Colonic mucosa (tissue), 4 donors: ENCODE measurements around the gene PLCB4. TPM values are rescaled to one million over a fixed set of nuclear protein-coding genes. Genes with fewer than 3 reads are reported as not detected.

Experiments used
- DNase-seq: peaks from one replicate; pipeline ENCODE4 v3.0.0-alpha.2; 2020
- H3K27ac ChIP-seq: fragments of 200-600 bp; one replicate; pipeline ENCODE4 v1.8.0; 2021
- H3K27me3 ChIP-seq: fragments of 200-600 bp; one replicate; pipeline ENCODE4 v1.8.0; 2021
- H3K36me3 ChIP-seq: fragments of 200-600 bp; one replicate; pipeline ENCODE4 v1.8.0; 2021
- H3K4me1 ChIP-seq: fragments of 200-600 bp; one replicate; pipeline ENCODE4 v1.8.0; 2021; ENCODE audit warnings: mild to moderate bottlenecking
- H3K4me3 ChIP-seq: fragments of 200-600 bp; one replicate; pipeline ENCODE4 v1.8.0; 2021
- H3K9ac ChIP-seq, 2 donors: one replicate each; pipeline ENCODE4 v1.7.0; 2013; ENCODE audit warnings: control low read depth in 2 of 2, low read depth in 2 of 2, low read length in 2 of 2
- H3K9me3 ChIP-seq: fragments of 200-600 bp; one replicate; pipeline ENCODE4 v1.8.0; 2021
- intact Hi-C: fragments of 100-400 bp; cut with DNase I; formaldehyde crosslinking; loops from one replicate; pipeline ENCODE4 v1.14.1; 2022
- total RNA-seq, 2 donors: library from RNA; stranded (reverse); fragmentation: NEBNext Ultra II Directional in 1 of 2; extraction: Animal tissue kit (Norgen Biotek cat#: 25700) in 1 of 2; gene quantifications; one replicate each; pipeline ENCODE4 v1.2.1, GENCODE V29; 2021
- TF ChIP-seq, protein P1 (sequence below): fragments of 200-600 bp; IDR thresholded peaks from one replicate; pipeline ENCODE4 v1.8.0; 2022; ENCODE audit warnings: antibody characterized with exemption, mild to moderate bottlenecking
- donor health status: healthy.
- donor health status: DM: no; HTN: no; CAD: no.
- donor health status: DM: no; HTN: no; CAD: no.

Gene PLCB4
- total RNA-seq, 2 donors from 2014 or later = 39.4 to 39.5 TPM

DNA sequence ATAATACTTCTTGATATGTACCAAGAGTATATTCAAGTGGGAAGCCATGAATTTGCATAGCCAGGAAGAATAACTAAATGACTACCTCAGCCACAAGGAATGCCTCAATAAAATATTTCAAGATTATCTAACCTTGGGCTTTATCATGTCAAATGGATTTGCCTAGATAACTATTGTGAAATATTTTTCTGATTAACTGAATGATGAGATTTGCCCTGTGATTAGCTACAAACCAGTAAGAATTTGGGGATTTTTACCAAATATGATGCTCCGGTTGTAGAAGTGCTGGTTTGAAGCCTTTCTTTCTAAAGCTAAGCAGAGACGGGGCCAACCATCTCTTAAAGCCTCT lies 319.9 kb downstream of the PLCB4 start:
- H3K4me3 ChIP-seq = no peak overlapping the region
- intact Hi-C loops = no loop called here
- no peaks in the 10 kb centered on the region for H3K27me3 ChIP-seq
- no peaks in the 10 kb centered on the region for H3K36me3 ChIP-seq
- no peak overlapping the region for H3K9ac ChIP-seq
- no peak overlapping the region for H3K27ac ChIP-seq
- no peaks in the 10 kb centered on the region for H3K4me1 ChIP-seq
- TF ChIP-seq, protein P1, sequence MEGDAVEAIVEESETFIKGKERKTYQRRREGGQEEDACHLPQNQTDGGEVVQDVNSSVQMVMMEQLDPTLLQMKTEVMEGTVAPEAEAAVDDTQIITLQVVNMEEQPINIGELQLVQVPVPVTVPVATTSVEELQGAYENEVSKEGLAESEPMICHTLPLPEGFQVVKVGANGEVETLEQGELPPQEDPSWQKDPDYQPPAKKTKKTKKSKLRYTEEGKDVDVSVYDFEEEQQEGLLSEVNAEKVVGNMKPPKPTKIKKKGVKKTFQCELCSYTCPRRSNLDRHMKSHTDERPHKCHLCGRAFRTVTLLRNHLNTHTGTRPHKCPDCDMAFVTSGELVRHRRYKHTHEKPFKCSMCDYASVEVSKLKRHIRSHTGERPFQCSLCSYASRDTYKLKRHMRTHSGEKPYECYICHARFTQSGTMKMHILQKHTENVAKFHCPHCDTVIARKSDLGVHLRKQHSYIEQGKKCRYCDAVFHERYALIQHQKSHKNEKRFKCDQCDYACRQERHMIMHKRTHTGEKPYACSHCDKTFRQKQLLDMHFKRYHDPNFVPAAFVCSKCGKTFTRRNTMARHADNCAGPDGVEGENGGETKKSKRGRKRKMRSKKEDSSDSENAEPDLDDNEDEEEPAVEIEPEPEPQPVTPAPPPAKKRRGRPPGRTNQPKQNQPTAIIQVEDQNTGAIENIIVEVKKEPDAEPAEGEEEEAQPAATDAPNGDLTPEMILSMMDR = no peak
- no peaks in the 10 kb centered on the region for H3K9me3 ChIP-seq
- DNase-seq = no peak

DNA sequence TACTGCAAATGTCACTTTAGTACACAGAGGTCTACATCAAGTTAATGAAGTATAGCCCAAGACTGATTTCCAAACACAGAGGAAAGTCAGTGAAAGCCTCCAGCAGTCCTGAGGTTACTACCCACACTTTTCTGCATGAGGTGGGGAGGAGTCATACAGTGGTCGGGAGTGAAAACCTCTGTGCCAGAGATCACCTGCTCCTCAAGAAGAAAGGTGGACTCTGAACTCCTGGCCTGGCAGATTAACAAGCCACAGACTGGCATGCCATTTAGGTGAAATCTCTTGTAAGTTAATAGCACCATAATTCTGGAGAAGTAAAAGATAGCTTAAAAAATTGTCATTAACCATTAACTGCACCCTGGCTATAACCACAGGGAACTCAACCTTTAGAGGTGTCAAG lies 320.5 kb downstream of the PLCB4 start:
- Histone ChIP-seq H3K27ac (no peak overlapping the region), H3K9me3 (no peaks in the 10 kb centered on the region), H3K36me3 (no peaks in the 10 kb centered on the region), H3K4me3 (no peak overlapping the region), H3K4me1 (no peaks in the 10 kb centered on the region), H3K9ac (no peak overlapping the region), H3K27me3 (no peaks in the 10 kb centered on the region)
- TF ChIP-seq, protein P1 = no peak
- intact Hi-C loops = no loop called here
- peak; percentile 68 for DNase-seq

DNA sequence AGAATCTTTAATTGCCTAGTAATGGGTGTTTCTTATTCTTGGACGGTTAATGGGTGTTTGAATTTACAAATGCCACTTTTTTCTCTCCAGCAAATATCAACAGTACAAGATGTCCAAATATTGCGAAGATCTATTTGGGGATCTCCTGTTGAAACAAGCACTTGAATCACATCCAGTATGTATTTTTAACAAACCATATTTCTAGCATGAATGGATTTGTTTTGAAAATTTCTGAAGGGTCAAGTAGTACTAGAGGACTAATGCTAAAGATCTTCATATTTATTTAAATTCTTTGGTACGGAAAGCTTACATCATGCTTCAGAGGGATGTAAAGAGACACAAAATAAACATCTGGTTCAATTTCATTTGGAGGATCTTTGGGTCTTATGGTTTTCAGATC lies 321.6 kb downstream of the PLCB4 start:
- H3K4me1 ChIP-seq = no peaks in the 10 kb centered on the region
- H3K27me3 ChIP-seq = no peaks in the 10 kb centered on the region
- DNase-seq = no peak
- intact Hi-C loops = no loop called here
- no peak overlapping the region for H3K4me3 ChIP-seq
- TF ChIP-seq, protein P1 = no peak
- no peak overlapping the region for H3K9ac ChIP-seq
- H3K36me3 ChIP-seq = no peaks in the 10 kb centered on the region
- H3K27ac ChIP-seq = no peak overlapping the region
- no peaks in the 10 kb centered on the region for H3K9me3 ChIP-seq

DNA sequence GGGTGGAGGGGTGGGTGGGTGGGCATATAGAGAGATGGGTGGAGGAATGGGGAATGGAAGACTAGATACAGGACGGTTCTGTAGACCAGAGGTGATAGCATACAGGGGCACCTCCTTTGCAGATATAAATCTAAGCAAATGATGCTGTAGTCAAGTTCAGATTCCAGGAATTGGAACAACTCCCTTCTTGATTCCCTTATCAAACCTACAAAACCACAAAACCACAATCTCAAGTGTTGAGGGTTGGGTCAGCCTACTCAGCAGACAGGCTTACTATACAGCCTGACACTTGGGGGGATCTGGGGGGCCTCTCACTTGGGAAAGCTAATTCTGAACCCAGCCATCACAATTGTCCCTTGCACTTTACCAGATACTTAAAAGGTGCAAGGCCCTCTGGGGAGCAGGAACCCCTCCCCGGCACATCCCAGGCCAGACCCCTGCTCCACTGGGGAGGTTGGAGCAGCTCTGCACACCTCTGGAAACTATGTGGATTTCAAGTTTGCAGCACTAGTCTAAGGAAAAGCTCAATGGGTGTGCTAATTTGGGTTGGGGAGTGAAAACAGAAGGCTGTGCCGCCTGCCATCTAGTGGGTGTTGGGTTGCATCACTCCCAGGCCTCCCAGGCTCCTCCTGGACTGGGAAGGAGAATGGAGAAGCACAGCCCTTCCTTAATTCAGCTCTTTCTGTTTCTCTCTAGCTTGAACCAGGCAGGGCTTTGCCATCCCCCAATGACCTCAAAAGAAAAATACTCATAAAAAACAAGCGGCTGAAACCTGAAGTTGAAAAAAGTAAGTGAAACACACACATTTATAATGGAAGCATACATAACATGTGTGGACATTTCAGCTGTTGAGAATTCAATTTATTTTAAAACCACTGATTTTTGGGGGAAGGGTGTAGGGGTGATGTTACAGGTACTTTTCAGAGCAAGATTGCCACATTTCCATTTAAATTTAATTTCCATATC lies 324.3 kb downstream of the PLCB4 start:
- no peaks in the 10 kb centered on the region for H3K4me1 ChIP-seq
- intact Hi-C loops = no loop called here
- no peak overlapping the region for H3K4me3 ChIP-seq
- peak; percentile 54 for DNase-seq
- H3K9me3 ChIP-seq = no peaks in the 10 kb centered on the region
- no peak overlapping the region for H3K27ac ChIP-seq
- H3K9ac ChIP-seq = no peak overlapping the region
- TF ChIP-seq, protein P1 = peak; percentile 65
- no peaks in the 10 kb centered on the region for H3K27me3 ChIP-seq
- H3K36me3 ChIP-seq = no peaks in the 10 kb centered on the region

DNA sequence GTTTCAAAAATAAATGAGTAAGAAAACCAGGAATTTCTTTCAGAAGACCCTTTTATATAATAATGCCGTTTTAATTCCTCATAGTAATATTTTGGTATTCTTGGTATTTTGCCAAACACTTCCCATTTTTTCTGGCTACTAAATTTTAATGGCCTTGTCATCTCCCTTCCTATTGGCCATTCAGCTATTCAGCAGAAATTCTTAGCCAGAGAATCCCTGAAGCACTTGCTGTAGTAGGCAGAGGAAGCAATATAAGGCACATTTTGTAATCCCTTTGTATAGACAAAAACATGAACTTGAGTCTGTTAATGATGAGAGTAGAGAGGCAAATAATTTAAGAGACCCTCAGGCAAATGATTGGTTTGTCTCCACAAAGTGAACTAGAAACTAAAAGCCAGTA lies 327.1 kb downstream of the PLCB4 start:
- H3K4me3 ChIP-seq = no peak overlapping the region
- intact Hi-C loops = no loop called here
- TF ChIP-seq, protein P1 = no peak
- H3K9ac ChIP-seq = no peak overlapping the region
- H3K27ac ChIP-seq = no peak overlapping the region
- no peaks in the 10 kb centered on the region for H3K36me3 ChIP-seq
- no peak for DNase-seq
- no peaks in the 10 kb centered on the region for H3K27me3 ChIP-seq
- H3K9me3 ChIP-seq = no peaks in the 10 kb centered on the region
- no peaks in the 10 kb centered on the region for H3K4me1 ChIP-seq
